Activated gamma-delta T cell (primary cell): ENCODE measurements around the gene BACH2.
"Not testable (repeated sequence)": the region's sequence is repeated elsewhere in the genome, so short reads cannot be mapped to it uniquely, and the experiment has no call there.

Experiments used
- DNase-seq: peaks from one replicate; lab custom pipeline; 2025; lab: John Stamatoyannopoulos, UW

Gene BACH2

DNA sequence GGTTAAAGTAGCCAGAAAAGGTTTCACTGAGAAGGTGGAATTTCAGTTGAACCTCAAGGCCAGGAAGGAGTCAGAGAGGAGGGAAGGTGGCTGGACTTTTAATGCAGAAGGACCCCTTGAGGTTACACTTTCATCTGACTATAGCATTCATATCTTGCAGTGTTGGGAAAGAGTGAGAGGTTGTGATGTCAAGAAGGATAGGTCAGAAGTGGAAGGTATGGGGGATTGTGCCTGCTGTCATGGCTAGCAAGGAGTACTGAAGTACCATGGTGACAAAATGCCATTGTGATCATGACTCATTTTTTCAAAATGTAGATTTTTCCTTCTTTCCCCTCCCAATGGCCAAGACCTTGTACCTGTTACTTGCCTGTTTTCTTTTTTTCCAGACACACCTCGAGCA is 5.2 kb upstream of the BACH2 start:
- DNase-seq, result no peak

DNA sequence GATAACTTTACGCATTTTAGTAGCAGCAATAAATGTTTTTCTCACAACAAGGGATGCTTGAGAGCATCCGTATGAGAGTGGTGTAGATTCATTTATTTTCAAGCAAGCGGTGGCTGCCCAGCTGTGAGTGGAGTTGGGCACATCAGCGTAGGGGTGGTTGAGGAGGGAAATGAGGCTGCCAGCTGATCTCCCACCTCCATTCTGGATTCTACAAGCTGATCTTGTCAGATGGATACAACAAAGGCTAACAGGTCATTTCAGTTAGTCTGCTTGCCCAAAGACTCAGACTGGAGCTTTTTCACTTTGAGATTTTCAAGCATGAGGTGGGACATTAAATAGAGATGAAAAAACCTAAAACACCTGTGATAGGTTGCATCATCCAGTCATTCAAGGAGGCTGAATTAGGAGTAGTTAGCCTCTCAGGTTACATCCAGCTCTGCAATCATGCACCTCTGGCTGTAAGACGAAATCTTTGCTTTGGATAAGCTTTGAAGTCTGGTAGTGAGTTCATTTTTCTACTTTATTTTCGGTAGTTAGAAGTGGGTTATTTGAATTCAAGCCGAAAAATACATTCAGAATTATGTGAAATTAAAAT is 1.9 kb upstream of the BACH2 start:
- DNase-seq, result no peak

DNA sequence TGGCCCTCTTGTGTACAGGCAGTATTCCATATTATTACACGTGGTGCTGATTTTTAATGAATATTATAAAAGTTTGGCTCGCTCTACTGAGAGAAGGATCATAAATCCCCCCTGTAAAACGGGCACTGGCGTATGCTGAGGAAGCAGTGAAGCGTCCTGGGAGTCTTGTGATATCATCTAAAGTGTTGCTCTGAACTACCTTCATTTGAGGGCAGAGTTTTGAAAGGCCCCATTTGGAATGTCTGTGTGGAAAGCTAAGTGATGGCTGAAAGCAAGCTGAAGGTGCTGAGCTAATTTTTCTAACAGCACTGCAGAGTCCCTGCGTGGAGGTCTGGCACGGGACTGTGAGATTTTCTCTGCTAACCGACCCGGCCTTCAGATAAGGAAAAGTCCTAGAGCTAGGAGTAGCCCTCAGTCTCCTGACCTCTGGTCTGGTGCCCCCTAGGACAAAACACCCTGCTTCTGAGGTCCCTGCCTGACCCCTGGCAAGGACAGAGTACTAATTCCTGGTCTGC is 1.3 kb upstream of the BACH2 start:
- DNase-seq, result no peak

DNA sequence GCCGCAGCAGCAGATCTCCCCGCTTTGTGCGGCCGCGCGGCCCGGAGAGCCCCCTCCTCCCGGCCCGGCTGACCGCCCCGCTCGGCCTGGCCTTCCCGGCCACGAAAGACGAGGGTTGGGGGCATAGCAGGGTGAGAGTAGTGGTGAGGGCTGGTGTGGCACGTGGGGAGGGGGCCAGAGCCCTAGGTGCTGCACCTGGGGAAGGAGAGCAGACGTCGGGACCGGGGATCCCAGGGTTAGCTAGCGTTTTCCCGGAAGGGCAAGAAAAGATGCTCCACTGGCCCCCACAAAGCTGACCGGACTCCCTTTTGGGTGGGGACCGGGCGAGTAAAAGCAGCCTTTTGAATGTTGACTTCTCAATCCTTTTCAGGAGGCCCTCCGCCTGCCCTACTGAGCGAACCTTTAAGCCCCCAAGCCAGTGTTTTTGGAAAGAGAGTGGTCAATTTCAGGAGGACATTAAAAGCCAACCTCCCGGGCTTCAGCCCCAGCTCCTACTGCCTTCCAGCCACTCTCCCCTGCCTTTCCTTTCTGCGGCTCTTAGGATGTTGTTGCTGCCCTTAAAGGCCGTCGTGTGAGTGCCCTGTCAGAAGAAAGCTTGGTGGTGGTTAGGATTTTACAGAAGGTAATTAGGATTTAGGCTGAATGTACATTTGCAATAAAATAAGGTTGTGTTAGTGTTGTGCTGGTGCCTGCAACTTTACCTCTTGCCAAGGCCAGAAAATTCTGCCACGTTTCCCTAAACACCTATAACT is 648 bp upstream of the BACH2 start:
- no peak for DNase-seq

DNA sequence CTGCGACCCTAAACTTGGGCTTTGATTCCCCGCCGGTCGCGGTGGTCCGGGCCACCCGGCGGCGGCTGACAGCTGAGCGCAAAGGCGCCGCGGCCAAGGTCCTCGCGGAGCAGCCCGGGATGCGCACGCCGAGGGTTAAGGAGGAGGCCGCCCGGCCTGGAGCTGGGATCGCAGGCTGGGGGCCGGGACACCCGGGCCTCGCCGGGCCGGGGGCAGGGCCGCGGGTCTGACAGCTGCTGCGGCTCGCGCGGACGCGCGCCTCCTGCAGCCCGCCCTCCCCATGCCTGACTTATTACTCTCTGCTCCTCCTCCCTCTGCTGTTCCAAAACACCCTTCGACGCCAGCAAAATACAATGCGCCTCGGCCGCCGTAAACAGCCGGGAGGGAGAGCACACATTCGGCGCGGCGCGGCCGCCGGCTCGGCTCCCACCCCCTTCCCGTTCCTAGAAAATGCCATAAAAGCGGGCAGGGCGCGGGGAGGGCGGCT is 746 bp downstream of the BACH2 start:
- DNase-seq, result peak; percentile 35

DNA sequence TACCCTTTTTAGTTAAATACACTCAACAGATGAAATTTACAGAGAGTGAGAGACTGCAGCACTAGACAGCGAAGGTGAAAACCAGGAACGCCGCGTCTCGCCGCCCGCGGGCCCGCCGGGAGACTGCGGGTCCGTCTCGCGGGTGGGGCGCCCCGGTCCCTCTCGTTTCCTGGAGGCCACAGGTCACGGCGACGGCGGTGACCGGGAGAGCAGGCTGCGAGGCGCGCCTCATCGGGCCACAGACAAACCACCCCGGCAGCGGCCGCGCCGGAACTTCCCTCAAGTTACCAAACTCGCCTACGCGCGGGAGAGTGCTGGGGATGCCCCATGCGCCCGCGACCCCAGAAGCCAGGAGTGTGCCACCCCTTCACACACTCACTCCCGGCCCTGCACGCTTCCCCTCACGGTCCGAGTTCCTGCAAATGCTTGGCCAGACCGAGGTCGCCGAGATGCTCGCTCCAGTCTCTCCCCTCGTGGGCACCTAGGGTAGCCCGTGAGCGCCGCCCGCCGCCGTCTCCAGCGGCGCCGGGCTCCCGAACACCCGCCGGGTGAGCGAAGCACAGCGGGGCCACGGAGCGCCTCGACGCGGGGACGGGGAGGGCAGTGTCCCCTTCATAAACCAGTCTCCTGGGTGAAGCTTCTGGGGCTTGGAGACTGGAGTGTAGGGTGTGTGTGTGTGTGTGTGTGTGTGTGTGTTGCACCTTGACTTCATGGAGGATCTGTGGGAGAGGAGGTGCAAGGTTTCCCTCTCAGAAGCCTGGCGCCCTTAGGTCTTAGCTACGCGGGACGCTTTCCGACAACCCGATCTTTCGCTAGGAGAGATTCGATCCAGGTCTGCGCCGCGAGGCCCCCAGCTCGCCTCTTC is 1.4 kb downstream of the BACH2 start:
- peak; percentile 68 for DNase-seq

DNA sequence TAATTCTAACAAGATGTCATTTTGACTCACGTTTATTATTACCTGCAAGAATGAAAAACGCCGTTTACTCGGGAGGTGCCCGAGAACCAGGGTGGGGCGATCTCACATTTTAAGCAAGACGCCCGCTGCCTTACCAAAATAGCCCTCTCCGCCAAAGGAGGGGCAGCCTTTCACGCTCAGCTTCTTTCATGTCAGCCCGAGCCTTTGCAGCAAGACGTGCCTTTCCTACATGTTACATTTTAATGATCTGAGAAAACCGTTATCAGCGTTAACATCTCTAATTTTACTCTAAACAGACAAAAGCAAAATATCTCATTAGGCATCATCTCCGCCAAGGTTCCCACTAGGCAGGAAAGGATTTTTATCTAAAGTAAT is 2.0 kb downstream of the BACH2 start:
- no peak for DNase-seq

DNA sequence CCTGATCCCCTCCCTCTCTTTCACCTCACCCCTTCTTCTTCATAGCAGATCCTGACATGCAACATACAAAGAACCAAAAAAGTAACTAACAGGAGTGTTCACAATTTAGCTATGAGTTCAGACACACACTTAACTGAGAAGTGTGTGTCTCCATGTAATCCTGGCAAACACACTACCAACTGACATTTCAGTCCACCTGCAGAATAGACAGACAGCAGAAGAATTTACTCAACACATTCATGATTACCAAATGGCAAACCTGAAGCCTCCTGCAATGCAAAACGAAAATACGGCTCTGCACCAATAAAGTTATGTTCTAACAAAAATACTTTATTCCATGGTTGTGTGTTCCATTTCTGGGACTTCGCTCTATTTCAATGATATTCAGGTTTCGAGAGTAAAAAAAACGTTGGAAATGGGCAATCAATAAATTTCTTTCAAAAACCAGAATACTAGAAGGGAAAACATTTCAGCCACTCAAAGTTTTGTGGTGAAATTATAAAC is 2.6 kb downstream of the BACH2 start:
- DNase-seq, result no peak

DNA sequence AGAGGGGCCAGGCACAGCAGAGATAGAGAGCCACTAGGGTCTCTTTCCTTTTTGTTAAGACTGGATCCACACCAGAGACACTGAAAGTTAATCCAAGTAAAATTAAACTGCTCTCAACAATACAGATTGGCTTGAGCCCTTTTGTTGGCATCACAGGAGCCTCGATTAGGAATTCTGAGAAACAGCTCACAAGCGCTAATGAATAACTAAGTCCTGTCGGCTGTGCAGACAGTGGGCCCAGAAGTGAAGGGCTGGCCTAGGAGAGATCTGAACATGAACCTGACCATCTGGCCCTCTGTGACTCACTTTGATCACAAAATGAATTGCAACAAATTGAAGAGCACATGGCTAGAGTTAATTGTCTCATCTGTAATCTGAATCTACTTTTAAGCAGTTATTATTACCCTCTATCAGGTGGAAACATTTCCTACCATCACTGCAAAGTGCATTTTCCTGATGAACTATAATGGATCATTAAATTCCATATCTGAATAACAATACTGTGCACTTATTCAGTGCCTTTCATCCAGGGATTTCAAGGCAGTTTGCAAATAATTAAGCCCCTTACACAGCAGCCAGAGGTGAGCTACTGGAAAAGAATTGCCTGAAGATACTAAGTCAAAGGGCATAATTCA is 3.2 kb downstream of the BACH2 start:
- DNase-seq, result no peak

DNA sequence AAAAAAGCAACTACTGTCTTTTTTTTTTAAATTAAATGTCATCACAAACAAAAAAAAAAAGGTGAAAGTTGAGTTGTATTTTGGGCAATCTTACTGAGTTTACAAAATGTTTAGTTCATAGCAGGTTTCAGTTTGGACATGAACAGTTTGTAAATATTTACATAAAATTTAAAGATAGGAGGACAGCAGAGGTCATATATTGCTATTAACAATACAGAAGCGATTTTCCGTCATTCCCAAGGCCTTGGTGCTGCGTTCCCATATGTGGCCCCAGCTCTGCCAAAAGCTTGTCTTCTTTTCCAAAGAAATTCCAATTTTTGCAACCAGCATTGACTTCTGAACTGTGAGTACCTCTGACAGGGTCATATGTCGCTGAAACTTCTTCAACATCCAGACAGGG is 5.1 kb downstream of the BACH2 start:
- no peak for DNase-seq

DNA sequence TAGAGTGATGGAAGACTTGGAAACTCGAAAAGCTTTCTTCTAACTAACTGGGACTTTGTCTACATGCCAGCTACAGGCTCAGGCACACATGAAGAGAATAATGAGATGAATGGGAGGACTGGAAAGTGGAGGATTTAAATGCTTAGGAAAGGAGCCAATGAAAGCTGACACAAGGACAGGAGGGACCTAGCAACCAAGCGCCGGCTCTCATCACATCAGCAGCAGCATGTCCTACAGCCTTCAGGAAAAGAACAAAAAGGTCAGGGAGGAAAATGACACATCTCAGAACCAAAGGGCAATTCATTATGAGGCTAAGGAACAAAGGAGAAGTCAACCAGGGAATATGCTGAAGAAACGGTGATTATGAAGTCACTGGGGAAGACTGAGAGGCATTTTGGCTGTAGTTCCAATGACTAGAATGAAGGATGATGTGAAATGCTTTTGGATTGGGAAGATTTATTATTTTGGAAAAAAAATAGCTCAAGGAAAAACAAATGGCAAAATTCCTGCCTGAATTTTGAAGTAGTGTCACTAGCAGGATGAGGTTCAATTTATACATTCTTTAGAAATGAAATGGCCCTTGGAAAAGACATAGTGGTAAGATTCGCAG is 5.7 kb downstream of the BACH2 start:
- DNase-seq, result no peak

DNA sequence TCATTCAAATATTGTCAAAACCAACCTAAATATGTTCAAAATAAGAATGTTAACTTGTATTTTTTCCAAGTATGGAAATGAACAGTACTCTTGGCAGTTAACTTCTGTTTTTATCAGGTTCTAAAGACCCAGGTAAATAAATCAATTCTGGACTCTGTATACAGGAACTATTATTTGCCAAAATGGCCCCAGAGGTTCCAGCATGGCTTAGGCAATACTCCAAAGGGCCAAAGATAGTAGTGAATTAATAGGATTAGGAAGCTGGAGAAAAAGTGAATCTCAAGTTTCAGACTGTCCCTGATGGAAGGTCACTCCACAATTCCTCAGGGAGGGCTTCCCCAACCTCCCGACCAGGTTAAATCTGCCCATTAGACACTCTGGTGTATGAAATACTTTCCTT is 6.7 kb downstream of the BACH2 start:
- no peak for DNase-seq

DNA sequence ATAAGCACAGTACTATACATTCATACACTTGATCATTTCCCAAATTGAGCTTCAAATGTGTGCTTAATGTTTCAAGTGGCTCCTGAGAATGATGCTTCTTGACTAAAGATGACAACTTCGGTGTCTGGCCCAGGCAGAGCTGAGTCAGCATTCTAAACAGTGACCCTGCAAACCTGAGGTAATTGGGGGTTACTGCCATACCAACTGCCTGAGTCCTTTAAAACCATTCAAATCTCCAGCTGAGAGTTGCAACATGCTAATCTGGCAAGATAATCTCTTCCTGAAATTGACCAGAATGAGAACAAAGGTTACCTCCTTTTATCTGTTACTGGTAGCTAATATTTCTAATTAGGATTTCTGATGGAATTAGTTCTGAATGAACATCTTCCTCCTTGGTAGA is 8.2 kb downstream of the BACH2 start:
- no peak for DNase-seq

DNA sequence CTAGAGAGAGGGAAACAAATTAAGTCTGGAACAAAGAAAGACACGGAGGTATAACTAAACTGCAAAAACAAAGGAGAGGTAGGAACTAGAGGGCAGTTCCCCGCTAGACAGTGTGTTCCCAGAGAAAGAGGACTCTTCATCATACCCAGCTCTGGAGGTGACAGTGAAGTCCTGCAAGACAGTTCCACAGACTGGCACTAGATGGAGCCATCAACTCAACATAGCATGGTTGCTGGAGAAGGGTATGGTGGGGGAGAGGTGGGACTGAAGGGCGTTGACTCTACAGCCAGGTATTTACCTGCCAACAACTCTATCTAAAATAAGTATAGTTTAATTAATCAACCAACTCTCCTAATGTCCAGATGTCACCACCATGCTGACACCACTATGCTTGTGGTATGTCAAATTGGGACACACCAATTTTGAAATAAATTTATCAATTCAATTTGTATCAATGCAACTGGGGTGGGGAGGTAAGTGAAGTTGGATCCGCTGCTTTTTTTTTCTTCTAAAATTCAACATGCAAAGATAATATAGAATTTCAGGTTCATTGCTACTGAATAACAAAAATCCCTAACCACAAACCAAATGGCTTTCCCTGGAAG is 9.7 kb downstream of the BACH2 start:
- DNase-seq, result no peak

DNA sequence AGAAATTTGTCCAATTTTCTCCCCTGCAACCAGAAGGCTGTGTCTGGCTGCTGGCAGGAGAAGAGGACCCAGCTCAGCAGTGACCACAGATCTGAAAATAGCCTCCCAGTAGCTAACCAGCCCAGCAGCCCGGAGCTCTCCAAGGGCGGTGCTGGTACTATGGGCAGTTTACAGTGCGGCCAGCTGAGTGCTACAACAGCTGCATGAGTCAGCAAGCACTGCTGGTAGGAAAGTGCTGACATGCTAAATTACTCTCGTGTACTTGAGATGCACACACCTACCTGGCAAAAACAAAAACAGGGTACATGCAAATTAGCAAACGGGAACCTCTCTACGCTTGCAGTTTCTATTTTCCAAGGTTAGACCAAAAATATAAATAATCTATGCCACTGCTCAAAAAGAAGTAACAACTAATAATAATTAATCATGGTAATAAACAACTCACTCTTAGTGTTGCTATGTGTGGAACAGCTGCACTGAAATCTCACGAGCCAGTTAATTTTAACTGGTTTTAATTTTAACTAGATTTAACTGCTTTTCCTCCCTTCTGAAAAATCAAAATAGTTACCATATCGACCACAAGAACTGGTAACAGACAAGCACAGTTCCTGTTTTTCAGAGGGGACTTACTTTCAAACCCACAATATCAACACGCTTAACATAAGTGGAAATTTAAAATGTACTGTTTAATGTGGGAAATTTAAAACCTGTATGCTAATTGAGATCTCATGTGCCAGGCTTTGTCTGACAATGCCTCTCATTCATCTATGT is 10.8 kb downstream of the BACH2 start:
- DNase-seq, result no peak

DNA sequence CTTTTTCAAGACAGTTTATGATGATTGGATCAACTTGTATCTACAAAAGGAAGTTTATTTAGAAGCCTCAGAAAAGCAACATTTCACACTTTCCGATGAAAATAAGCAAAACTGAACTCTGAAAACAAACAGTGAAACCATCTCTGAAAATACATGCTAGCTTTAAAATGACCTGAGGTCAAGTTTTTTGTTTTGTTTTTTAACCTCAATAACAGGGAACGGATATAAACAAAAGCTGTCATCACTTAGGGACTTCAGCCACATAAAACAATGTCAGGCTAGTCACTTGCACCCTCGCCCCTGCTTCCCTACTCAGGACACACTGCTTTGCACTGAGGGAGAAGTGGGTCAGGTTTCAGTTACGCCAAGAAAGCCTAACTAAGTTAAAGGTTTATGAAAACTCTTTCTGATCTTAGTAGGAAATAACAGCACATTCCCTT is 11.6 kb downstream of the BACH2 start:
- no peak for DNase-seq

DNA sequence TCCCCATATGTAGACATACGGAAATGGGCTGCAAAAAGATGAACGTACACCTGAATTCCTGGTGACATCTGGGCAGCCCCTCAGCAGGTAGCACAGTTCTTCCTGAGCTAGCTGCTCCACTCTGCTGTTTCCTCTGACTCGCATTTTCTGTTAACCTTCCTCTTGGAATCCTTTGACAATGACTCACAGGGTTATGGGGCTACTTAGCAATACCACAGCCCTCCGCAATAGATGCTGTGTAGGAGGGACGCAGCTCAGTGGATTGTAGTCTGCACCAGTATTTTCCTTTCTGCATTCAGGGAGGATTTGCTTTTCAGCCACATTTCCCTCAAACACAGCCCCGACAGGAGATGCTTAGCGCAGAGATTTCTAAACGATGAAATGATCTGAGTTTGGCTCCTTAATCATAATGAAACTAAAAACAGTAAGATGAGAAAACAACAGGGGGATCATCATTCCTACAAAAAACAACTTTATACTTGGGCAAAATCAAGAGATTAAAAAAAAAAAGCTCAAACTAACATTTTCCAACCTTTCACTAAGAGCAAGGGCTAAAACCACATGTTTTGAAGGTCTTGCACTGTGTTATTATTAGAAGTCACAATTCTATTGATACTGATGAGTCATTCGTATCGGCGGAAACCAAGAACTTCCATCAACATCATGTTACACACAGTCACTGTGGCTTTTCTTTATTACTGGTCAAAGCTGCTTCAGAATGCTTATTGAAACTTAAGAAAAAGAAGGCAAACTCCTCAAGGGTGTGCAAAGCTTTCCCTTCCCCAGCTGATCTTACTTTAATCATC is 12.2 kb downstream of the BACH2 start:
- DNase-seq, result no peak

DNA sequence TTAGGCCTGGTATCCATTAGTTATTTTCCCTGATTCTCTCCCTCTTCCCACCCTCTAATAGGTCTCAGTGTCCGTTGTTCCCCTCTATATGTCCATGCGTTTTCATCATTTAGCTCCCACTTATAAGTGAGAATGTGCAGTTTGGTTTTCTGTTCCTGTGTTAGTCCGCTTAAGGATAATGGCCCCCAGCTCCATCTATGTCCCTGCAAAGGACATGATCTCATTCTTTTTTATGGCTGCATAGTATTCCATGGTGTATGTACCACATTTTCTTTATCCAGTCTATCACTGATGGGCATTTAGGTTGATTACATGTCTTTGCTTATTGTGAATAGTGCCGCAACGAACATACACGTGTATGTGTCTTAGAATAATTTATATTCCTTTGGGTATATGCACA is 14.4 kb downstream of the BACH2 start:
- not testable (repeated sequence) for DNase-seq

DNA sequence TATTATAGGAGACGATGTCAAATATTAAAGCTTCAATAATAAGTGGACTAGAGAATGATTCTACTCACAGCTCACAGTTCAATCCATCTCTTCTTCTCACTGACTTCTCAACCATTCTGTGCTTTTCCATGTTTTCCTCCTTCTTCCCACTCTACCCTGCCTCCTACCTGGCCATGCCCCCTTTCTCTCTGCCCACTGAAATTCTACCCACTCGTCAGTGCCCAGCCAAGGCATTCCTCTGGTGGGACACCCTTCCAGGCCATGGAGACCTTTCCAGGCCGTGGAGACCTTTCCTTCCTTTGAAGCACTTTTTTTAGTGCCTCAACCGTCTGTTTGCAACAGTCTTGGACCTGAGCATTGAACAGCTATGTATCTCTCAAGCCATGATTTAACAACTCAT is 18.5 kb downstream of the BACH2 start:
- DNase-seq, result no peak
